ENCODE data around the gene CCDC148.

Gene CCDC148

DNA sequence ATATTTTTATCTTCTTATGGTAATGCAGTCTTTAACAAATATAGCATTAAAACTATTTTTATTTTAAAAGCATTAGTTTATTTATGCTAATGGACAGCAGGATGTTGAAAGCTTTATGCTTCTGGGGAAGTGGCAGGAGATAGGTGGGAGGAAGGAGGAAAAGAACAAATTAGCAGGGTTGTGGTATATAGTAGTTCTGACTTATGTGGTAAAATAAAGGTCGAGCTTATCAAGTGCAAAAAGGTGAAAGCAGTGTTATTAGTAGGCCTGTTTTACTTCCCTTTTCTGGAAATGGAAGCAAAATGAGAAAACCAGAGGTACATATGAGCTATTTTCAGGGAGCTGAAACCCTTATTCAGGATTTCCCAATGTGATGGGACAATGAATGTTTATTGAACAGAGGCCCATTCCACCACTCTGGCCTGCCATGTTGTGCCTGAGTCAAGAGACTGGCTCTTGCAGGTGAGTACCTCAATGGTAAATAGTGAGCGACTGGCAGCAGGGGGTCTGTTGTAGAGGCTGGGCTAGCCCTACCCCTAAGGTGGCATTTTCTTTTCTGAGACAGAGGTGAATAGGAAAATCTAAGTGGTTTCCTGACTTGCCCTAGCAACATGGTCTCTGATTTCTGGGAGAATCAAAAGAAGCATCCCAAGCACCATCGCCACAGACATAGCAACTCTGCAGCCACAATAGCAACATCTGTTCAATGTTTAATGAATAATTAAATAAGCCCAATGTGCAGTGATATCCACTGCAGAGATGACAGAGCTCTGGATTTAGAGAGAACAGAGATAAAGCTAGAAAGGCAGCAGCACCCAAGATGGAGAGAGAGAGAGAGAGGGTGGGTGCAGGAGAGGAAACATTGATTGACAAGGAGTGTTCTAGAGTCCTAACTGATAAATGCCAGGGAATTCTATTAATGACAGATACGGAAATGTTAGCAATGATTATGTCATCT is 235.2 kb downstream of the CCDC148 start:
- Histone ChIP-seq H3K4me2 (ENCODE audit: low read length) (no peak overlapping the region), H3K9me3 (ENCODE audit: control insufficient read depth, insufficient read depth, low read length) (no peaks in the 10 kb centered on the region), H3K9me2 (replicated peaks; ENCODE audit: control insufficient read depth, low read length) (no peaks in the 10 kb centered on the region), H3K79me2 (ENCODE audit: control insufficient read depth, low read length) (no peaks in the 10 kb centered on the region), H3K4me3 (ENCODE audit: low read length) (no peak overlapping the region), H4K20me1 (ENCODE audit: control insufficient read depth, insufficient read depth, low read depth, low read length) (no peaks in the 10 kb centered on the region), H3K27me3 (ENCODE audit: control insufficient read depth, low read length) (no peaks in the 10 kb centered on the region), H3K36me3 (ENCODE audit: control insufficient read depth, low read length) (no peaks in the 10 kb centered on the region), H3K4me1 (ENCODE audit: control insufficient read depth, low read length) (no peaks in the 10 kb centered on the region), H3F3A (ENCODE audit: control insufficient read depth, insufficient read depth) (no peaks in the 10 kb centered on the region), H3K27ac (ENCODE audit: low read depth, low read length) (no peak overlapping the region)
- no peak for TF ChIP-seq EZH2phosphoT487 (IDR thresholded peaks at IDR 0.05; ENCODE audit: borderline replicate concordance, low read length)
- TF ChIP-seq, protein P1, sequence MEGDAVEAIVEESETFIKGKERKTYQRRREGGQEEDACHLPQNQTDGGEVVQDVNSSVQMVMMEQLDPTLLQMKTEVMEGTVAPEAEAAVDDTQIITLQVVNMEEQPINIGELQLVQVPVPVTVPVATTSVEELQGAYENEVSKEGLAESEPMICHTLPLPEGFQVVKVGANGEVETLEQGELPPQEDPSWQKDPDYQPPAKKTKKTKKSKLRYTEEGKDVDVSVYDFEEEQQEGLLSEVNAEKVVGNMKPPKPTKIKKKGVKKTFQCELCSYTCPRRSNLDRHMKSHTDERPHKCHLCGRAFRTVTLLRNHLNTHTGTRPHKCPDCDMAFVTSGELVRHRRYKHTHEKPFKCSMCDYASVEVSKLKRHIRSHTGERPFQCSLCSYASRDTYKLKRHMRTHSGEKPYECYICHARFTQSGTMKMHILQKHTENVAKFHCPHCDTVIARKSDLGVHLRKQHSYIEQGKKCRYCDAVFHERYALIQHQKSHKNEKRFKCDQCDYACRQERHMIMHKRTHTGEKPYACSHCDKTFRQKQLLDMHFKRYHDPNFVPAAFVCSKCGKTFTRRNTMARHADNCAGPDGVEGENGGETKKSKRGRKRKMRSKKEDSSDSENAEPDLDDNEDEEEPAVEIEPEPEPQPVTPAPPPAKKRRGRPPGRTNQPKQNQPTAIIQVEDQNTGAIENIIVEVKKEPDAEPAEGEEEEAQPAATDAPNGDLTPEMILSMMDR (IDR thresholded peaks at IDR 0.05; ENCODE audit: low read depth, low read length, poor library complexity, severe bottlenecking), result no peak

DNA sequence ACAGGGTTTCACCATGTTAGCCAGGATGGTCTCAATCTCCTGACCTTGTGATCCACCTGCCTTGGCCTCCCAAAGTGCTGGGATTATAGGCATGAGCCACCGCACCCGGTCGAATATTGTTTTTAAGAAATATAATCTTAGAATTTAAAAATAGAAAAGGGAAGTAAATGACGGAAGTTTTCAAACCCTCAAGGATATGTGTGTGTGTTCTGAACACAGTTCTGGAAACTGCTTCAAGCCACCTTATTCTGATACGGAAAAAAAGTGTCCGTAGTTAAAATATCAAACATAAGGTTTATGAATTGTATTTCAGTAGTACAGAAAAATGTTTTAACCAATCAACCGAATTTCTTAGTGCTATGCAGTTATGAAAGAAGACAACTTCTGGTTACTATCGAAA is 239.0 kb downstream of the CCDC148 start:
- H3K9me2 ChIP-seq (replicated peaks; ENCODE audit: control insufficient read depth, low read length), result no peaks in the 10 kb centered on the region
- H3K79me2 ChIP-seq (ENCODE audit: control insufficient read depth, low read length), result no peaks in the 10 kb centered on the region
- H3K9me3 ChIP-seq (ENCODE audit: control insufficient read depth, insufficient read depth, low read length), result no peaks in the 10 kb centered on the region
- H3K4me1 ChIP-seq (ENCODE audit: control insufficient read depth, low read length), result peaks cover 8% of the 10 kb centered on the region
- no peaks in the 10 kb centered on the region for H3F3A ChIP-seq (ENCODE audit: control insufficient read depth, insufficient read depth)
- no peak overlapping the region for H3K4me3 ChIP-seq (ENCODE audit: low read length)
- H3K4me2 ChIP-seq (ENCODE audit: low read length), result no peak overlapping the region
- no peaks in the 10 kb centered on the region for H3K36me3 ChIP-seq (ENCODE audit: control insufficient read depth, low read length)
- no peaks in the 10 kb centered on the region for H3K27me3 ChIP-seq (ENCODE audit: control insufficient read depth, low read length)
- no peaks in the 10 kb centered on the region for H4K20me1 ChIP-seq (ENCODE audit: control insufficient read depth, insufficient read depth, low read depth, low read length)
- TF ChIP-seq, protein P1 (IDR thresholded peaks at IDR 0.05; ENCODE audit: low read depth, low read length, poor library complexity, severe bottlenecking), result no peak
- no peak for TF ChIP-seq EZH2phosphoT487 (IDR thresholded peaks at IDR 0.05; ENCODE audit: borderline replicate concordance, low read length)
- H3K27ac ChIP-seq (ENCODE audit: low read depth, low read length), result no peak overlapping the region

DNA sequence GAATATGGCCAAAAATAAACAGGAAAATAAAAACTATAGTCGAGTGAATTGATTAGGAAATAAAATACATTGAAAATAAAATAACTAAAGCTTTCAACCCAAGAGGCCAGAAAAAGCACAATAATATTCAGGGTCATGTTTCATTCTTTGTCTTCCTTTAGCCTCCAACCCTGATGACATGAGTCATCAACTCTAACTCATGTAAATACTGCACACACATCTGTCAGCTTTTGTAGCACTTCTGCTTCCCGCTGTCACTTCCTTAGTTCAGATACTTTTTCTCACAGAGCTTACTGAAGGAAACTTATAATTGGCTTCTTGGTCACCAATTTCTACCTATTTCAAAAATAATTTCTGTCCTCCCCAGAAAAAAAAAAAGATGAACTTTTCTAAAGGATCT is 242.1 kb downstream of the CCDC148 start:
- H3K79me2 ChIP-seq (ENCODE audit: control insufficient read depth, low read length), result no peaks in the 10 kb centered on the region
- H3K36me3 ChIP-seq (ENCODE audit: control insufficient read depth, low read length), result no peaks in the 10 kb centered on the region
- H4K20me1 ChIP-seq (ENCODE audit: control insufficient read depth, insufficient read depth, low read depth, low read length), result no peaks in the 10 kb centered on the region
- H3F3A ChIP-seq (ENCODE audit: control insufficient read depth, insufficient read depth), result no peaks in the 10 kb centered on the region
- peaks cover 8% of the 10 kb centered on the region for H3K4me1 ChIP-seq (ENCODE audit: control insufficient read depth, low read length)
- no peak overlapping the region for H3K4me3 ChIP-seq (ENCODE audit: low read length)
- H3K9me2 ChIP-seq (replicated peaks; ENCODE audit: control insufficient read depth, low read length), result no peaks in the 10 kb centered on the region
- H3K27me3 ChIP-seq (ENCODE audit: control insufficient read depth, low read length), result no peaks in the 10 kb centered on the region
- TF ChIP-seq, protein P1 (IDR thresholded peaks at IDR 0.05; ENCODE audit: low read depth, low read length, poor library complexity, severe bottlenecking), result no peak
- no peak for TF ChIP-seq EZH2phosphoT487 (IDR thresholded peaks at IDR 0.05; ENCODE audit: borderline replicate concordance, low read length)
- H3K4me2 ChIP-seq (ENCODE audit: low read length), result no peak overlapping the region
- H3K9me3 ChIP-seq (ENCODE audit: control insufficient read depth, insufficient read depth, low read length), result no peaks in the 10 kb centered on the region
- H3K27ac ChIP-seq (ENCODE audit: low read depth, low read length), result no peak overlapping the region
